Measurements from ENCODE around the gene DGKG.

The DGKG gene

GRCh38 chr3:186198442-186198841 lies 163.6 kb downstream of the DGKG start:
- H3K27me3 ChIP-seq (ENCODE audit: insufficient read depth, low read depth, severe bottlenecking), result no peaks in the 10 kb centered on the region
- no peak overlapping the region for H3K27ac ChIP-seq
- TF ChIP-seq CTCF (IDR thresholded peaks at IDR 0.05; ENCODE audit: low read depth, low read length), result no peak

GRCh38 chr3:186194451-186194811 lies 167.6 kb downstream of the DGKG start:
- H3K36me3 ChIP-seq, result no peaks in the 10 kb centered on the region
- H3K27ac ChIP-seq, result no peak overlapping the region
- TF ChIP-seq CTCF (IDR thresholded peaks at IDR 0.05; ENCODE audit: low read depth, low read length), result no peak
- H3K27me3 ChIP-seq (ENCODE audit: insufficient read depth, low read depth, severe bottlenecking), result no peaks in the 10 kb centered on the region
- no peaks in the 10 kb centered on the region for H3K9me3 ChIP-seq (ENCODE audit: severe bottlenecking)
- no peak overlapping the region for H3K4me3 ChIP-seq (ENCODE audit: low read depth, low read length)
- no peak for DNase-seq

More at GRCh38 chr3:186198442-186198841, 163.6 kb downstream of the DGKG start:
- DNase-seq, result no peak
- H3K4me3 ChIP-seq (ENCODE audit: low read depth, low read length), result no peak overlapping the region
- H3K36me3 ChIP-seq, result no peaks in the 10 kb centered on the region
- H3K9me3 ChIP-seq (ENCODE audit: severe bottlenecking), result no peaks in the 10 kb centered on the region

- Histone ChIP-seq H3K27ac (peak overlapping the region; percentile 16; the same call in 1 of the 2 replicates), H3K4me3 (ENCODE audit: low read depth, low read length) (peak overlapping the region; percentile 67), H3K36me3 (no peaks in the 10 kb centered on the region), H3K27me3 (ENCODE audit: insufficient read depth, low read depth, severe bottlenecking) (no peaks in the 10 kb centered on the region), H3K9me3 (ENCODE audit: severe bottlenecking) (no peaks in the 10 kb centered on the region)
- no peak for TF ChIP-seq CTCF (IDR thresholded peaks at IDR 0.05; ENCODE audit: low read depth, low read length)
- DNase-seq, result peak; percentile 79
Observed at GRCh38 chr3:186193534-186194450, 168.2 kb downstream of the DGKG start.

GRCh38 chr3:186192823-186193222 lies 169.2 kb downstream of the DGKG start:
- no peak overlapping the region for H3K4me3 ChIP-seq (ENCODE audit: low read depth, low read length)
- TF ChIP-seq CTCF (IDR thresholded peaks at IDR 0.05; ENCODE audit: low read depth, low read length), result no peak
- no peaks in the 10 kb centered on the region for H3K27me3 ChIP-seq (ENCODE audit: insufficient read depth, low read depth, severe bottlenecking)
- no peaks in the 10 kb centered on the region for H3K9me3 ChIP-seq (ENCODE audit: severe bottlenecking)
- H3K27ac ChIP-seq, result no peak overlapping the region
- no peak for DNase-seq
- H3K36me3 ChIP-seq, result no peaks in the 10 kb centered on the region

GRCh38 chr3:186189492-186189891 lies 172.5 kb downstream of the DGKG start:
- Histone ChIP-seq H3K27ac (no peak overlapping the region), H3K4me3 (ENCODE audit: low read depth, low read length) (no peak overlapping the region), H3K36me3 (no peaks in the 10 kb centered on the region), H3K9me3 (ENCODE audit: severe bottlenecking) (no peaks in the 10 kb centered on the region), H3K27me3 (ENCODE audit: insufficient read depth, low read depth, severe bottlenecking) (no peaks in the 10 kb centered on the region)
- DNase-seq, result no peak
- no peak for TF ChIP-seq CTCF (IDR thresholded peaks at IDR 0.05; ENCODE audit: low read depth, low read length)
